Measurements from ENCODE around the gene NRAP. TPM values are rescaled to one million over a fixed set of nuclear protein-coding genes. Genes with fewer than 3 reads are reported as not detected.

Gene NRAP
- total RNA-seq, 3 donors from 2014 or later = not detected

GRCh38 chr10:113557903-113558321 is 105.9 kb downstream of the NRAP start:
- H3K36me3 Mint-ChIP-seq (ENCODE audit: insufficient read depth) = no peaks in the 10 kb centered on the region
- H3K4me1 Mint-ChIP-seq (ENCODE audit: low read depth) = no peaks in the 10 kb centered on the region
- no peak for ATAC-seq
- no peaks in the 10 kb centered on the region for H3K9me3 Mint-ChIP-seq
- H3K27me3 Mint-ChIP-seq (ENCODE audit: low read depth) = peaks cover 11% of the 10 kb centered on the region
- no peak overlapping the region for H3K4me3 Mint-ChIP-seq
- DNase-seq = no peak

- no peaks in the 10 kb centered on the region for H3K4me1 Mint-ChIP-seq (ENCODE audit: low read depth)
- H3K36me3 Mint-ChIP-seq (ENCODE audit: insufficient read depth) = no peaks in the 10 kb centered on the region
- peaks cover 11% of the 10 kb centered on the region for H3K27me3 Mint-ChIP-seq (ENCODE audit: low read depth)
- H3K4me3 Mint-ChIP-seq = no peak overlapping the region
- ATAC-seq = no peak
- DNase-seq = no peak
- no peaks in the 10 kb centered on the region for H3K9me3 Mint-ChIP-seq
These were observed 106.4 kb downstream of the NRAP start for GRCh38 chr10:113557424-113557862.

GRCh38 chr10:113555751-113556150 is 108.1 kb downstream of the NRAP start:
- Mint-ChIP-seq H3K4me1 (ENCODE audit: low read depth) (no peaks in the 10 kb centered on the region), H3K27me3 (ENCODE audit: low read depth) (peaks cover 14% of the 10 kb centered on the region), H3K9me3 (no peaks in the 10 kb centered on the region), H3K36me3 (ENCODE audit: insufficient read depth) (no peaks in the 10 kb centered on the region), H3K4me3 (no peak overlapping the region)
- ATAC-seq (no peak), DNase-seq (no peak)

GRCh38 chr10:113555245-113555644 is 108.6 kb downstream of the NRAP start:
- no peaks in the 10 kb centered on the region for H3K9me3 Mint-ChIP-seq
- ATAC-seq (no peak), DNase-seq (no peak)
- H3K4me3 Mint-ChIP-seq = no peak overlapping the region
- H3K4me1 Mint-ChIP-seq (ENCODE audit: low read depth) = no peaks in the 10 kb centered on the region
- H3K36me3 Mint-ChIP-seq (ENCODE audit: insufficient read depth) = no peaks in the 10 kb centered on the region
- H3K27me3 Mint-ChIP-seq (ENCODE audit: low read depth) = peaks cover 17% of the 10 kb centered on the region

- Mint-ChIP-seq H3K9me3 (no peaks in the 10 kb centered on the region), H3K4me3 (no peak overlapping the region), H3K27me3 (ENCODE audit: low read depth) (peaks cover 16% of the 10 kb centered on the region), H3K4me1 (ENCODE audit: low read depth) (no peaks in the 10 kb centered on the region), H3K36me3 (ENCODE audit: insufficient read depth) (no peaks in the 10 kb centered on the region)
- DNase-seq (no peak), ATAC-seq (no peak)
These were observed 109.6 kb downstream of the NRAP start for GRCh38 chr10:113554214-113554613.

- no peak for DNase-seq
- Mint-ChIP-seq H3K4me1 (ENCODE audit: low read depth) (no peaks in the 10 kb centered on the region), H3K36me3 (ENCODE audit: insufficient read depth) (no peaks in the 10 kb centered on the region), H3K9me3 (no peaks in the 10 kb centered on the region), H3K4me3 (no peak overlapping the region), H3K27me3 (ENCODE audit: low read depth) (peaks cover 14% of the 10 kb centered on the region)
- no peak for ATAC-seq
These were observed 110.7 kb downstream of the NRAP start for GRCh38 chr10:113553149-113553548.

GRCh38 chr10:113552701-113553100 is 111.1 kb downstream of the NRAP start, which contains the start of gene HABP2:
HABP2 (plus strand) TSS chr10:113553053; CDS start chr10:113553122, 69 bp downstream.
- Mint-ChIP-seq H3K9me3 (no peaks in the 10 kb centered on the region), H3K27me3 (ENCODE audit: low read depth) (peaks cover 12% of the 10 kb centered on the region), H3K4me1 (ENCODE audit: low read depth) (no peaks in the 10 kb centered on the region), H3K36me3 (ENCODE audit: insufficient read depth) (no peaks in the 10 kb centered on the region), H3K4me3 (no peak within 1 kb of the TSS)
- ATAC-seq (no peak), DNase-seq (no peak)

- DNase-seq (no peak), ATAC-seq (no peak)
- peaks cover 10% of the 10 kb centered on the region for H3K27me3 Mint-ChIP-seq (ENCODE audit: low read depth)
- no peak overlapping the region for H3K4me3 Mint-ChIP-seq
- no peaks in the 10 kb centered on the region for H3K4me1 Mint-ChIP-seq (ENCODE audit: low read depth)
- no peaks in the 10 kb centered on the region for H3K36me3 Mint-ChIP-seq (ENCODE audit: insufficient read depth)
- H3K9me3 Mint-ChIP-seq = no peaks in the 10 kb centered on the region
These were observed 111.8 kb downstream of the NRAP start for GRCh38 chr10:113552014-113552413.

GRCh38 chr10:113550365-113550764 is 113.5 kb downstream of the NRAP start:
- no peaks in the 10 kb centered on the region for H3K36me3 Mint-ChIP-seq (ENCODE audit: insufficient read depth)
- H3K9me3 Mint-ChIP-seq = no peaks in the 10 kb centered on the region
- H3K4me1 Mint-ChIP-seq (ENCODE audit: low read depth) = no peaks in the 10 kb centered on the region
- no peak overlapping the region for H3K4me3 Mint-ChIP-seq
- ATAC-seq (no peak), DNase-seq (no peak)
- peaks cover 8% of the 10 kb centered on the region for H3K27me3 Mint-ChIP-seq (ENCODE audit: low read depth)

GRCh38 chr10:113549856-113550255 is 114.0 kb downstream of the NRAP start:
- no peak for ATAC-seq
- Mint-ChIP-seq H3K9me3 (no peaks in the 10 kb centered on the region), H3K4me1 (ENCODE audit: low read depth) (no peaks in the 10 kb centered on the region), H3K27me3 (ENCODE audit: low read depth) (peaks cover 8% of the 10 kb centered on the region), H3K4me3 (no peak overlapping the region), H3K36me3 (ENCODE audit: insufficient read depth) (no peaks in the 10 kb centered on the region)
- no peak for DNase-seq

GRCh38 chr10:113547426-113547825 is 116.4 kb downstream of the NRAP start:
- ATAC-seq = no peak
- no peaks in the 10 kb centered on the region for H3K4me1 Mint-ChIP-seq (ENCODE audit: low read depth)
- peaks cover 6% of the 10 kb centered on the region for H3K27me3 Mint-ChIP-seq (ENCODE audit: low read depth)

GRCh38 chr10:113544392-113544791 is 119.4 kb downstream of the NRAP start:
- Mint-ChIP-seq H3K4me3 (no peak overlapping the region), H3K27me3 (ENCODE audit: low read depth) (no peaks in the 10 kb centered on the region), H3K36me3 (ENCODE audit: insufficient read depth) (no peaks in the 10 kb centered on the region), H3K4me1 (ENCODE audit: low read depth) (no peaks in the 10 kb centered on the region), H3K9me3 (no peaks in the 10 kb centered on the region)
- ATAC-seq (no peak), DNase-seq (no peak)

More at GRCh38 chr10:113547426-113547825, 116.4 kb downstream of the NRAP start:
- H3K36me3 Mint-ChIP-seq (ENCODE audit: insufficient read depth) = no peaks in the 10 kb centered on the region
- no peaks in the 10 kb centered on the region for H3K9me3 Mint-ChIP-seq
- DNase-seq = no peak
- no peak overlapping the region for H3K4me3 Mint-ChIP-seq

- Mint-ChIP-seq H3K36me3 (ENCODE audit: insufficient read depth) (no peaks in the 10 kb centered on the region), H3K9me3 (no peaks in the 10 kb centered on the region), H3K4me3 (no peak overlapping the region), H3K27me3 (ENCODE audit: low read depth) (no peaks in the 10 kb centered on the region), H3K4me1 (ENCODE audit: low read depth) (no peaks in the 10 kb centered on the region)
- DNase-seq (no peak), ATAC-seq (no peak)
These were observed 120.5 kb downstream of the NRAP start for GRCh38 chr10:113543107-113543955.

GRCh38 chr10:113541549-113541927 is 122.3 kb downstream of the NRAP start:
- Mint-ChIP-seq H3K27me3 (ENCODE audit: low read depth) (no peaks in the 10 kb centered on the region), H3K36me3 (ENCODE audit: insufficient read depth) (no peaks in the 10 kb centered on the region), H3K9me3 (no peaks in the 10 kb centered on the region), H3K4me1 (ENCODE audit: low read depth) (no peaks in the 10 kb centered on the region), H3K4me3 (no peak overlapping the region)
- DNase-seq (no peak), ATAC-seq (no peak)

- no peaks in the 10 kb centered on the region for H3K36me3 Mint-ChIP-seq (ENCODE audit: insufficient read depth)
- H3K4me3 Mint-ChIP-seq = no peak overlapping the region
- DNase-seq = no peak
- no peaks in the 10 kb centered on the region for H3K27me3 Mint-ChIP-seq (ENCODE audit: low read depth)
- no peaks in the 10 kb centered on the region for H3K9me3 Mint-ChIP-seq
- ATAC-seq = no peak
- H3K4me1 Mint-ChIP-seq (ENCODE audit: low read depth) = no peaks in the 10 kb centered on the region
These were observed 122.8 kb downstream of the NRAP start for GRCh38 chr10:113540845-113541548.
